H1 (cell line): ENCODE measurements around the gene ASTN1. TPM values are rescaled to one million over a fixed set of nuclear protein-coding genes. Genes with fewer than 3 reads are reported as not detected.

ENCODE experiments used
- E2F6 ChIP-seq: IDR thresholded peaks from 2 replicates; pipeline ENCODE4 v1.6.1; 2012; ENCODE audit warnings: inconsistent platforms
- KDM4A ChIP-seq: IDR thresholded peaks from one replicate; pipeline ENCODE4 v1.7.1; 2012; ENCODE audit warnings: low read depth, mild to moderate bottlenecking, moderate library complexity, low read length, inconsistent platforms; ENCODE audit not compliant: severe bottlenecking
- polyA plus RNA-seq, 7 experiments: library from polyadenylated mRNA; depleted of rRNA in 3 of 7; stranded (reverse) in 5 of 7; unstranded in 2 of 7; fragments of >200 nt in 5 of 7; fragments of 200-250 nt in 2 of 7; gene quantifications; 1 replicate in 5 of 7; 2 replicates in 1 of 7; 4 replicates in 1 of 7; pipeline versions ENCODE4 v1.2.1 to v1.2.3, GENCODE V29; 2011 to 2013; ENCODE audit warnings: missing spikeins in 2 of 7, mixed read lengths in 2 of 7
- total RNA-seq: library from RNA; stranded (reverse); fragmentation: NEBNext Ultra II Directional; extraction: Animal tissue kit (Norgen Biotek cat#: 25700); gene quantifications from 2 replicates; pipeline ENCODE4 v1.2.1, GENCODE V29; 2021
- TF ChIP-seq, protein P1 (sequence below): IDR thresholded peaks from 2 replicates; pipeline ENCODE4 v1.6.1; 2011; ENCODE audit warnings: low read length, improper control_type of control experiment

The ASTN1 gene
- total and polyA plus RNA-seq, 2 of the 8 experiments (the other 6 are each of a cell fraction or from before 2014, with no cell fraction given), result 2.9 to 4.1 TPM

- TF ChIP-seq KDM4A, result no peak
- TF ChIP-seq, protein P1, sequence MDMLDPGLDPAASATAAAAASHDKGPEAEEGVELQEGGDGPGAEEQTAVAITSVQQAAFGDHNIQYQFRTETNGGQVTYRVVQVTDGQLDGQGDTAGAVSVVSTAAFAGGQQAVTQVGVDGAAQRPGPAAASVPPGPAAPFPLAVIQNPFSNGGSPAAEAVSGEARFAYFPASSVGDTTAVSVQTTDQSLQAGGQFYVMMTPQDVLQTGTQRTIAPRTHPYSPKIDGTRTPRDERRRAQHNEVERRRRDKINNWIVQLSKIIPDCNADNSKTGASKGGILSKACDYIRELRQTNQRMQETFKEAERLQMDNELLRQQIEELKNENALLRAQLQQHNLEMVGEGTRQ, result no peak
- TF ChIP-seq E2F6, result no peak
These were observed 239.3 kb downstream of the ASTN1 start (continued) for GRCh38 chr1:176925223-176925622.
